H9 (cell line): ENCODE results near the gene PTPN7. TPM values are rescaled to one million over a fixed set of nuclear protein-coding genes. Genes with fewer than 3 reads are reported as not detected.

Experiments
- DNase-seq: peaks from one replicate; pipeline ENCODE4 v3.0.0-alpha.2; 2017
- H2AFZ ChIP-seq: one replicate; pipeline ENCODE4 v1.6.1; 2013; ENCODE audit warnings: mild to moderate bottlenecking, low read length, control low read depth, moderate library complexity
- H2AK5ac ChIP-seq: 2 replicates; pipeline ENCODE4 v1.6.1; 2013; ENCODE audit warnings: low read length, control low read depth, mixed read lengths; ENCODE audit not compliant: insufficient read length
- H2BK120ac ChIP-seq: one replicate; pipeline ENCODE4 v1.6.1; 2013; ENCODE audit warnings: low read depth, mild to moderate bottlenecking, low read length, control low read depth, inconsistent platforms; ENCODE audit not compliant: poor library complexity, severe bottlenecking
- H2BK12ac ChIP-seq: 2 replicates; pipeline ENCODE4 v1.6.1; 2013; ENCODE audit warnings: low read length, control low read depth, mixed read lengths, low read depth; ENCODE audit not compliant: insufficient read length
- H2BK15ac ChIP-seq: 2 replicates; pipeline ENCODE4 v1.6.1; 2013; ENCODE audit warnings: low read depth, low read length, control low read depth
- H2BK20ac ChIP-seq: one replicate; pipeline ENCODE4 v1.6.1; 2013; ENCODE audit warnings: low read depth, mild to moderate bottlenecking, low read length, control low read depth, inconsistent platforms; ENCODE audit not compliant: poor library complexity, severe bottlenecking
- H2BK5ac ChIP-seq: 2 replicates; pipeline ENCODE4 v1.6.1; 2013; ENCODE audit warnings: low read length, control low read depth, mixed read lengths; ENCODE audit not compliant: insufficient read length
- H3K14ac ChIP-seq: 2 replicates; pipeline ENCODE4 v1.6.1; 2013; ENCODE audit warnings: low read length, control low read depth; ENCODE audit not compliant: insufficient read depth
- H3K18ac ChIP-seq: 2 replicates; pipeline ENCODE4 v1.6.1; 2013; ENCODE audit warnings: low read depth, mild to moderate bottlenecking, mixed read lengths, low read length, control low read depth; ENCODE audit not compliant: insufficient read length
- H3K23ac ChIP-seq: 2 replicates; pipeline ENCODE4 v1.6.1; 2013; ENCODE audit warnings: low read length, control low read depth, mixed read lengths, low read depth; ENCODE audit not compliant: insufficient read length
- H3K23me2 ChIP-seq: 2 replicates; pipeline ENCODE4 v1.6.1; 2013; ENCODE audit warnings: low read depth, mild to moderate bottlenecking, mixed read lengths, low read length, control low read depth; ENCODE audit not compliant: insufficient read length, poor library complexity, severe bottlenecking
- H3K27ac ChIP-seq: 2 replicates; pipeline ENCODE4 v1.5.1; 2013; ENCODE audit warnings: low read length, control low read depth, mixed read lengths, low read depth; ENCODE audit not compliant: insufficient read length
- H3K27me3 ChIP-seq: 2 replicates; pipeline ENCODE4 v1.6.1; 2013; ENCODE audit warnings: low read length, control low read depth, inconsistent platforms; ENCODE audit not compliant: insufficient read depth
- H3K4ac ChIP-seq: 2 replicates; pipeline ENCODE4 v1.6.1; 2013; ENCODE audit warnings: low read depth, mild to moderate bottlenecking, control low read depth, inconsistent platforms, low read length, moderate library complexity
- H3K4me1 ChIP-seq: 2 replicates; pipeline ENCODE4 v1.6.1; 2013; ENCODE audit warnings: low read length, control low read depth, inconsistent platforms; ENCODE audit not compliant: insufficient read depth
- H3K4me2 ChIP-seq: 2 replicates; pipeline ENCODE4 v1.6.1; 2013; ENCODE audit warnings: low read length, control low read depth, mixed read lengths; ENCODE audit not compliant: insufficient read length, insufficient read depth
- H3K56ac ChIP-seq: 2 replicates; pipeline ENCODE4 v1.6.1; 2013; ENCODE audit warnings: low read depth, mild to moderate bottlenecking, mixed read lengths, low read length, control low read depth; ENCODE audit not compliant: insufficient read length
- H3K79me1 ChIP-seq: 2 replicates; pipeline ENCODE4 v1.6.1; 2013; ENCODE audit warnings: low read depth, mild to moderate bottlenecking, moderate library complexity, low read length, control low read depth, inconsistent platforms; ENCODE audit not compliant: insufficient read depth, poor library complexity, severe bottlenecking
- H3K79me2 ChIP-seq: 2 replicates; pipeline ENCODE4 v1.6.1; 2013; ENCODE audit warnings: low read length, control low read depth, inconsistent platforms; ENCODE audit not compliant: insufficient read depth
- H3K9ac ChIP-seq: 2 replicates; pipeline ENCODE4 v1.6.1; 2013; ENCODE audit warnings: low read length, control low read depth, mixed read lengths; ENCODE audit not compliant: insufficient read length; ENCODE audit errors: extremely low read depth
- H3K9me3 ChIP-seq: one replicate; pipeline ENCODE4 v1.6.1; 2013; ENCODE audit warnings: low read depth, low read length, inconsistent platforms; ENCODE audit not compliant: control insufficient read depth
- H3T11ph ChIP-seq: one replicate; pipeline ENCODE4 v1.6.1; 2013; ENCODE audit warnings: mild to moderate bottlenecking, low read length, control low read depth, inconsistent platforms
- H4K20me1 ChIP-seq: one replicate; pipeline ENCODE4 v1.6.1; 2013; ENCODE audit not compliant: control insufficient read depth, insufficient read length, insufficient read depth
- H4K5ac ChIP-seq: 2 replicates; pipeline ENCODE4 v1.6.1; 2013; ENCODE audit warnings: low read depth, mild to moderate bottlenecking, mixed read lengths, low read length, control low read depth; ENCODE audit not compliant: insufficient read length
- H4K8ac ChIP-seq: replicated peaks from 2 replicates; pipeline ENCODE4 v1.6.1; 2013; ENCODE audit warnings: low read length, control low read depth, mixed read lengths, low read depth; ENCODE audit not compliant: insufficient read length
- H4K91ac ChIP-seq: 2 replicates; pipeline ENCODE4 v1.6.1; 2013; ENCODE audit warnings: low read depth, mild to moderate bottlenecking, moderate library complexity, mixed read lengths, low read length, control low read depth; ENCODE audit not compliant: insufficient read length
- H3K27ac Mint-ChIP-seq, 3 experiments: 2 replicates in 2 of 3; 3 replicates in 1 of 3; pipeline ENCODE4 v1.8.0; 2020 to 2021; ENCODE audit warnings: mixed read lengths in 3 of 3, mild to moderate bottlenecking in 1 of 3, moderate library complexity in 1 of 3
- H3K27me3 Mint-ChIP-seq: 2 replicates; pipeline ENCODE4 v1.8.0; 2021; ENCODE audit warnings: low read depth, mild to moderate bottlenecking, moderate library complexity, mixed read lengths
- H3K36me3 Mint-ChIP-seq, 3 experiments: 2 replicates in 2 of 3; 3 replicates in 1 of 3; pipeline ENCODE4 v1.8.0; 2020 to 2021; ENCODE audit warnings: low read depth in 3 of 3, mixed read lengths in 3 of 3; ENCODE audit not compliant: insufficient read depth in 1 of 3
- H3K4me1 Mint-ChIP-seq, 2 experiments: 2 replicates each; pipeline ENCODE4 v1.8.0; 2020; ENCODE audit warnings: mixed read lengths in 2 of 2
- H3K4me3 Mint-ChIP-seq, 2 experiments: 2 replicates in 1 of 2; 3 replicates in 1 of 2; pipeline ENCODE4 v1.8.0; 2020 to 2021; ENCODE audit warnings: mild to moderate bottlenecking in 2 of 2, mixed read lengths in 2 of 2, moderate library complexity in 1 of 2
- H3K9me3 Mint-ChIP-seq, 2 experiments: 2 replicates in 1 of 2; 3 replicates in 1 of 2; pipeline ENCODE4 v1.8.0; 2020; ENCODE audit warnings: mild to moderate bottlenecking in 2 of 2, mixed read lengths in 2 of 2, moderate library complexity in 1 of 2
- WGBS: extraction: QIAGEN DNeasy Blood & Tissue Kit; methylation state at CpG from one replicate; pipeline ENCODE4 v1.1.7; 2013; ENCODE audit warnings: missing lambda C conversion rate, low lambda C conversion rate, mixed read lengths; ENCODE audit not compliant: insufficient read length; ENCODE audit errors: extremely low coverage; 5-methylcytosine and 5-hydroxymethylcytosine counted together
- total RNA-seq: library from RNA; stranded (reverse); gene quantifications from 2 replicates; pipeline ENCODE4 v1.2.1, GENCODE V29; 2021
- TF ChIP-seq, protein P1 (sequence below): fragments of 200-600 bp; sonication (generic); conservative IDR thresholded peaks from 3 replicates; pipeline ENCODE4 v1.8.0; 2021; ENCODE audit warnings: antibody characterized with exemption, mild to moderate bottlenecking

Gene PTPN7
- total RNA-seq, 1 experiment from 2014 or later, result 0.72 TPM

DNA sequence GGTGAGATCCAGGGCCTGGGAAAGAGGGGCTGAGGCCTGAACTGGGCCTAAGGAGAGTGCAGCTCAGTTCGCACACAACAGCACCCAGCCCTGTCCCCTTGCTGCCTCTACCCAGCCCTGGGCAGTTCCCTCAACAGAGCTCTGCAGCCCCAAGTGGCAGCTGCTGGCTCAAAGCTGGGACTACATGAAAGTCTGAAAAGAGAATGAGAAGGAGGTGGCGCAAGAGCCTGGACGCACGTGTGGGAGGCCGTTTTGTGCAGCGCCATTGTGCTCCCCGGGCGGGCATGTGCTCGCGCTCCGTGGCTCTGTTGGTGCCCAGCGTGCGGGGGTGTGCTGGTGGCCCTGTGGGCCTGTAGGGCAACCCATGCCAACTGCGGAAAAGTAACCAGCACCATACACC lies 27.4 kb downstream of the PTPN7 start:
- H3K56ac ChIP-seq, result no peak overlapping the region
- H3K18ac ChIP-seq, result no peak overlapping the region
- H3K4ac ChIP-seq, result no peak overlapping the region
- no peak for DNase-seq
- H3K14ac ChIP-seq, result no peak overlapping the region
- Mint-ChIP-seq H3K27me3 (no peaks in the 10 kb centered on the region), H3K4me3 (no peak overlapping the region), H3K4me1 (peaks cover 7 to 14% of the 10 kb centered on the region in 2 experiments), H3K9me3 (no peaks in the 10 kb centered on the region), H3K27ac (peak overlapping the region in 2 of 3 experiments; percentile 60 to 78; a peak in 3 of 7 replicates), H3K36me3 (peaks cover 7 to 36% (median 31%) of the 10 kb centered on the region in 3 experiments; a peak in 6 of 7 replicates)
- H2AK5ac ChIP-seq, result no peak overlapping the region
- no peaks in the 10 kb centered on the region for H4K20me1 ChIP-seq
- no peak overlapping the region for H2BK12ac ChIP-seq
- H2BK20ac ChIP-seq, result no peak overlapping the region
- no CpG with 5 or more reads among the region's 14 CpGs for WGBS
- H2BK5ac ChIP-seq, result no peak overlapping the region
- H3K4me1 ChIP-seq, result no peaks in the 10 kb centered on the region
- no peaks in the 10 kb centered on the region for H3K9me3 ChIP-seq
- H3K27me3 ChIP-seq, result no peaks in the 10 kb centered on the region
- H4K5ac ChIP-seq, result no peak overlapping the region
- H2BK15ac ChIP-seq, result no peak overlapping the region
- H3K79me2 ChIP-seq, result no peaks in the 10 kb centered on the region
- no peaks in the 10 kb centered on the region for H3K79me1 ChIP-seq
- no peak overlapping the region for H2BK120ac ChIP-seq
- H4K8ac ChIP-seq, result no peak overlapping the region
- no peak overlapping the region for H3K4me2 ChIP-seq
- H2AFZ ChIP-seq, result no peak overlapping the region
- H3T11ph ChIP-seq, result no peak overlapping the region
- H4K91ac ChIP-seq, result no peak overlapping the region
- TF ChIP-seq, protein P1, sequence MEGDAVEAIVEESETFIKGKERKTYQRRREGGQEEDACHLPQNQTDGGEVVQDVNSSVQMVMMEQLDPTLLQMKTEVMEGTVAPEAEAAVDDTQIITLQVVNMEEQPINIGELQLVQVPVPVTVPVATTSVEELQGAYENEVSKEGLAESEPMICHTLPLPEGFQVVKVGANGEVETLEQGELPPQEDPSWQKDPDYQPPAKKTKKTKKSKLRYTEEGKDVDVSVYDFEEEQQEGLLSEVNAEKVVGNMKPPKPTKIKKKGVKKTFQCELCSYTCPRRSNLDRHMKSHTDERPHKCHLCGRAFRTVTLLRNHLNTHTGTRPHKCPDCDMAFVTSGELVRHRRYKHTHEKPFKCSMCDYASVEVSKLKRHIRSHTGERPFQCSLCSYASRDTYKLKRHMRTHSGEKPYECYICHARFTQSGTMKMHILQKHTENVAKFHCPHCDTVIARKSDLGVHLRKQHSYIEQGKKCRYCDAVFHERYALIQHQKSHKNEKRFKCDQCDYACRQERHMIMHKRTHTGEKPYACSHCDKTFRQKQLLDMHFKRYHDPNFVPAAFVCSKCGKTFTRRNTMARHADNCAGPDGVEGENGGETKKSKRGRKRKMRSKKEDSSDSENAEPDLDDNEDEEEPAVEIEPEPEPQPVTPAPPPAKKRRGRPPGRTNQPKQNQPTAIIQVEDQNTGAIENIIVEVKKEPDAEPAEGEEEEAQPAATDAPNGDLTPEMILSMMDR, result no peak
- no peak overlapping the region for H3K23ac ChIP-seq
- H3K9ac ChIP-seq, result no peak overlapping the region
- H3K23me2 ChIP-seq, result no peaks in the 10 kb centered on the region
- H3K27ac ChIP-seq, result no peak overlapping the region
